ENCODE data around the gene YKT6.

The YKT6 gene

GRCh38 chr7:44236333-44236728, 35.6 kb downstream of the YKT6 start:
- no peak overlapping the region for H3K4me3 ChIP-seq (ENCODE audit: low read length, poor library complexity, severe bottlenecking)
- H3K27me3 ChIP-seq (ENCODE audit: insufficient read depth, low read length, poor library complexity, severe bottlenecking), result no peaks in the 10 kb centered on the region
- TF ChIP-seq EZH2phosphoT487 (IDR thresholded peaks at IDR 0.05; ENCODE audit: borderline replicate concordance), result no peak
- TF ChIP-seq, protein P1, sequence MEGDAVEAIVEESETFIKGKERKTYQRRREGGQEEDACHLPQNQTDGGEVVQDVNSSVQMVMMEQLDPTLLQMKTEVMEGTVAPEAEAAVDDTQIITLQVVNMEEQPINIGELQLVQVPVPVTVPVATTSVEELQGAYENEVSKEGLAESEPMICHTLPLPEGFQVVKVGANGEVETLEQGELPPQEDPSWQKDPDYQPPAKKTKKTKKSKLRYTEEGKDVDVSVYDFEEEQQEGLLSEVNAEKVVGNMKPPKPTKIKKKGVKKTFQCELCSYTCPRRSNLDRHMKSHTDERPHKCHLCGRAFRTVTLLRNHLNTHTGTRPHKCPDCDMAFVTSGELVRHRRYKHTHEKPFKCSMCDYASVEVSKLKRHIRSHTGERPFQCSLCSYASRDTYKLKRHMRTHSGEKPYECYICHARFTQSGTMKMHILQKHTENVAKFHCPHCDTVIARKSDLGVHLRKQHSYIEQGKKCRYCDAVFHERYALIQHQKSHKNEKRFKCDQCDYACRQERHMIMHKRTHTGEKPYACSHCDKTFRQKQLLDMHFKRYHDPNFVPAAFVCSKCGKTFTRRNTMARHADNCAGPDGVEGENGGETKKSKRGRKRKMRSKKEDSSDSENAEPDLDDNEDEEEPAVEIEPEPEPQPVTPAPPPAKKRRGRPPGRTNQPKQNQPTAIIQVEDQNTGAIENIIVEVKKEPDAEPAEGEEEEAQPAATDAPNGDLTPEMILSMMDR (conservative IDR thresholded peaks at IDR 0.05; ENCODE audit: low read length), result no peak
- H3K4me1 ChIP-seq (ENCODE audit: insufficient read depth, low read length, poor library complexity, severe bottlenecking), result peaks cover 3% of the 10 kb centered on the region
- no peak overlapping the region for H3K9ac ChIP-seq (ENCODE audit: low read depth, low read length, poor library complexity, severe bottlenecking)
- H3K9me3 ChIP-seq (ENCODE audit: insufficient read depth, low read depth, low read length), result no peaks in the 10 kb centered on the region
- H3K36me3 ChIP-seq (ENCODE audit: insufficient read depth, low read length), result no peaks in the 10 kb centered on the region
- H3K4me2 ChIP-seq (ENCODE audit: low read depth, low read length, poor library complexity, severe bottlenecking), result no peak overlapping the region
- no peaks in the 10 kb centered on the region for H4K20me1 ChIP-seq (ENCODE audit: insufficient read depth, low read length, poor library complexity, severe bottlenecking)
- no peaks in the 10 kb centered on the region for H3K79me2 ChIP-seq (ENCODE audit: insufficient read depth, low read length)
- H3F3A ChIP-seq (ENCODE audit: low read depth), result no peaks in the 10 kb centered on the region
- no peak overlapping the region for H2AFZ ChIP-seq (ENCODE audit: low read length)
- no peaks in the 10 kb centered on the region for H3K9me2 ChIP-seq (replicated peaks; ENCODE audit: low read depth, low read length)

DNA sequence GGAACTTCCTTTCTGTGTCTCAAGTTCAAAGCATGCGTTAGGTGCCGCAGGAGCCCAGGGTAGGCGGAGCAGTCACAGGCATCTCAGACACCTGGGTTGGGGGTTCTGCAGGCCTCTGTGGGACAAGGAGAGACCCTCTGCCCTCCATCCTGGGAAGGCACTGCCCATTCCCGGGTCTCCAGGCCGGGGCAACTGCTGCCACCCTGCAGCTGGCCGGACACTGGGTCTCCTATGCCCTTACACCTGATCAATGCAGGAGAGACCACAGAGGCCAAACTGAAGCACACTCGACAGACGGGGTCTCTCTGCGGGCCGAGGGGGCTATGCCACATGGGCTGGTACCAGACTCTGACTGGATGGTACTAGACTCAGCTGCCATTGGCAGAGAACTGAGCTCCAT, 36.9 kb downstream of the YKT6 start:
- TF ChIP-seq, protein P1 (conservative IDR thresholded peaks at IDR 0.05; ENCODE audit: low read length), result no peak
- no peak for TF ChIP-seq EZH2phosphoT487 (IDR thresholded peaks at IDR 0.05; ENCODE audit: borderline replicate concordance)
- no peaks in the 10 kb centered on the region for H3K9me3 ChIP-seq (ENCODE audit: insufficient read depth, low read depth, low read length)
- H3K27me3 ChIP-seq (ENCODE audit: insufficient read depth, low read length, poor library complexity, severe bottlenecking), result no peaks in the 10 kb centered on the region
- no peak overlapping the region for H3K4me3 ChIP-seq (ENCODE audit: low read length, poor library complexity, severe bottlenecking)
- H3K79me2 ChIP-seq (ENCODE audit: insufficient read depth, low read length), result no peaks in the 10 kb centered on the region
- H2AFZ ChIP-seq (ENCODE audit: low read length), result no peak overlapping the region
- H4K20me1 ChIP-seq (ENCODE audit: insufficient read depth, low read length, poor library complexity, severe bottlenecking), result no peaks in the 10 kb centered on the region
- peaks cover 5% of the 10 kb centered on the region for H3K4me1 ChIP-seq (ENCODE audit: insufficient read depth, low read length, poor library complexity, severe bottlenecking)
- no peak overlapping the region for H3K9ac ChIP-seq (ENCODE audit: low read depth, low read length, poor library complexity, severe bottlenecking)
- H3K9me2 ChIP-seq (replicated peaks; ENCODE audit: low read depth, low read length), result no peaks in the 10 kb centered on the region
- no peaks in the 10 kb centered on the region for H3F3A ChIP-seq (ENCODE audit: low read depth)
- H3K36me3 ChIP-seq (ENCODE audit: insufficient read depth, low read length), result no peaks in the 10 kb centered on the region
- no peak overlapping the region for H3K4me2 ChIP-seq (ENCODE audit: low read depth, low read length, poor library complexity, severe bottlenecking)

DNA sequence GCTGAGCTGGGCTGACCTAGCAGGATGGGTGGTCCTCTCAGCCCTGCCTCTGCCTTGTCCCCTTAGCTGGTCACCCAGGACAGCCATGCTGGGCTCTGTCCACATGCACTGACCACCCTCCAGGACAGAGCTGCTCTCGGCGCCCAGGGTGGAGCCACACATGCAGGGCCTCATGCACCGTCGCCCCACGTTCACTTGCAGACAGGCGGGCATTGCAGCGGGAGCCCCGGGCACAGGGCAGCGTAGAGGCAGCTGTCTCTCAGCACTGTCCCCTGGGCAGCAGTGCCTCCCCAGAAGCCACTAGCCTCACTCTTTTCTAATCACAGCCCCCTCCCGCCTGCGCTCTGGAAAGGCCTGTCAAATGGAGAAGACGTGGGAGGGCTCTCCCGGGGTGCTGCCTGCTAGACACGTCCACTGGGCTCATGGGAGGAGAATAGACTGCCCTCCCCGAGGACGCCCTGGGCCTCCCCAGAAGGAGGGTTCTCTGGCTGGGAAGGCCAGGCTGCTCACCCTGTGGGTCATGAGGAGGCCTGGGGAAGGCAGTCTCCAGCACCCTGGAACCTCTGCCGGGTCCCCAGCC, 37.4 kb downstream of the YKT6 start:
- Histone ChIP-seq H3K9me2 (replicated peaks; ENCODE audit: low read depth, low read length) (no peaks in the 10 kb centered on the region), H3K27me3 (ENCODE audit: insufficient read depth, low read length, poor library complexity, severe bottlenecking) (no peaks in the 10 kb centered on the region), H3F3A (ENCODE audit: low read depth) (no peaks in the 10 kb centered on the region), H3K79me2 (ENCODE audit: insufficient read depth, low read length) (no peaks in the 10 kb centered on the region), H3K9me3 (ENCODE audit: insufficient read depth, low read depth, low read length) (no peaks in the 10 kb centered on the region), H2AFZ (ENCODE audit: low read length) (no peak overlapping the region), H4K20me1 (ENCODE audit: insufficient read depth, low read length, poor library complexity, severe bottlenecking) (no peaks in the 10 kb centered on the region), H3K9ac (ENCODE audit: low read depth, low read length, poor library complexity, severe bottlenecking) (no peak overlapping the region), H3K36me3 (ENCODE audit: insufficient read depth, low read length) (no peaks in the 10 kb centered on the region), H3K4me2 (ENCODE audit: low read depth, low read length, poor library complexity, severe bottlenecking) (no peak overlapping the region), H3K4me3 (ENCODE audit: low read length, poor library complexity, severe bottlenecking) (no peak overlapping the region), H3K4me1 (ENCODE audit: insufficient read depth, low read length, poor library complexity, severe bottlenecking) (peaks cover 5% of the 10 kb centered on the region)
- TF ChIP-seq EZH2phosphoT487 (IDR thresholded peaks at IDR 0.05; ENCODE audit: borderline replicate concordance), result no peak
- TF ChIP-seq, protein P1 (conservative IDR thresholded peaks at IDR 0.05; ENCODE audit: low read length), result no peak
